Subcutaneous abdominal adipose tissue (tissue), 5 donors: ENCODE measurements around the gene G6PD.

Source experiments
- H3K27ac ChIP-seq: one replicate; pipeline ENCODE4 v1.7.0; 2013; ENCODE audit warnings: low read depth, mild to moderate bottlenecking, inconsistent platforms, low read length, moderate library complexity
- H3K27me3 ChIP-seq, 5 donors: one replicate each; pipeline ENCODE4 v1.7.0; 2013; ENCODE audit warnings: low read length in 5 of 5, inconsistent platforms in 1 of 5; ENCODE audit not compliant: control insufficient read depth in 5 of 5, insufficient read depth in 4 of 5
- H3K36me3 ChIP-seq, 5 donors: one replicate each; pipeline ENCODE4 v1.7.0; 2013; ENCODE audit warnings: low read length in 5 of 5; ENCODE audit not compliant: control insufficient read depth in 5 of 5, insufficient read depth in 5 of 5
- H3K4me1 ChIP-seq, 5 donors: one replicate each; pipeline ENCODE4 v1.7.0; 2013; ENCODE audit warnings: low read length in 5 of 5, mild to moderate bottlenecking in 3 of 5, moderate library complexity in 1 of 5; ENCODE audit not compliant: control insufficient read depth in 5 of 5, insufficient read depth in 5 of 5
- H3K4me3 ChIP-seq, 5 donors: one replicate each; pipeline ENCODE4 v1.7.0; 2013; ENCODE audit warnings: low read length in 5 of 5, low read depth in 1 of 5
- H3K9ac ChIP-seq, 5 donors: one replicate each; pipeline ENCODE4 v1.7.0; 2013; ENCODE audit warnings: low read length in 5 of 5, mild to moderate bottlenecking in 4 of 5, moderate library complexity in 3 of 5
- H3K9me3 ChIP-seq, 5 donors: one replicate each; pipeline ENCODE4 v1.7.0; 2013; ENCODE audit warnings: low read length in 5 of 5; ENCODE audit not compliant: control insufficient read depth in 5 of 5
- donor health status: healthy.
- donor health status: healthy.
- donor health status: healthy.
- donor health status: healthy.
- donor health status: healthy.

Gene G6PD

GRCh38 chrX:154515966-154516655 lies 30.5 kb downstream of the G6PD start, which contains the start of gene FAM3A:
Gene FAM3A (minus strand): TSS chrX:154516232. CDS start chrX:154515772, 460 bp downstream.
- no peaks in the 10 kb centered on the region for H3K9me3 ChIP-seq
- H3K9ac ChIP-seq = peak within 1 kb of the TSS; percentile 26 to 80 (median 76)
- H3K27ac ChIP-seq = peak within 1 kb of the TSS; percentile 86
- peaks cover 0 to 12% (median 2%) of the 10 kb centered on the region in 5 donors for H3K27me3 ChIP-seq
- H3K4me3 ChIP-seq = peak within 1 kb of the TSS; percentile 63 to 82 (median 66)
- no peaks in the 10 kb centered on the region for H3K36me3 ChIP-seq
- peaks cover 0 to 25% (median 21%) of the 10 kb centered on the region in 5 donors for H3K4me1 ChIP-seq

DNA sequence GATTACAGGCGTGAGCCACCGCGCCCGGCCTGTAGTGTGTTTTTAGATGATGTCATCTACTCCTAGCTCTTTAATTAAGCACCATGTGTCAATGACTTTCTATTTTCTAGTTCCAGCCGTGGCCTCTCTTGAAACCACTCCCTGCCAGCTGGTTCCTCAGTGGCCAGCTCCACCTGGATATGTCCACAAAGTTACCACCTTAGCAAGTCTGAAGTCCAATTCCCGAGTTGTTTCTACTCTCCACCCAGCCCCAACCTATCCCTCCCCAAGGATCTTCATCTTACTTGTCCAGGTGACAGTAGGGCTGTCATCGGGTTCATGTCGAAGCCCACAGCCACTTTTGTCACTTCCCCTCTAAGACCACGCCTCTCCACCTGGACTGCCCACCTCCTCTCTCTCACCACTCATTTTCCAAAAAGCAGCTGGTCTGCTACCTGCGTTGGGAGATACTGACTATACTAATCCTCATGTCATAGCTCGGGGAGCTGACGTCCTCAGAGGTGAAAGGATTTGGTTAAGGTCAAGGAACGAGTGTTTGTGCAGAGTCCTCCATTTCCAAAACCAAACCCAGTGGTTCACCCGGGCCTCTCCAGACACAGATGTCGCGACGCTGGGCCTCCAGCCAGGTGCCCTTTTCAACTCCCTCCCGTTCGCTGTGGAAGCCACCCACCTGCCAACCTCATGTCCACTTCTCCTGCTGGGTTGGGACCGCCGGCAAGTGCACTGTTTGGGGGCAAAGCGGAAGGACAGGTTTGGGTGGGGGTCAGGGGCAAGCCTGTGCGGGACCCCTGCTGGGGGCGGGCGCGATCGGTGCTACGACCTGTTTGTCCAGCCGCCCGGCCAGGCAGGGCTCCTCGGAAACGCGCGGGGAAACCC lies 31.3 kb downstream of the G6PD start:
- Histone ChIP-seq H3K27ac (peak overlapping the region; percentile 74), H3K9me3 (no peaks in the 10 kb centered on the region), H3K4me1 (peaks cover 0 to 25% (median 21%) of the 10 kb centered on the region in 5 donors), H3K27me3 (peaks cover 0 to 12% (median 2%) of the 10 kb centered on the region in 5 donors), H3K36me3 (no peaks in the 10 kb centered on the region), H3K9ac (peak overlapping the region in 4 of 5 donors; percentile 69 to 80 (median 78)), H3K4me3 (peak overlapping the region; percentile 63 to 69 (median 66))

GRCh38 chrX:154513716-154514115 lies 32.9 kb downstream of the G6PD start:
- no peak overlapping the region for H3K9ac ChIP-seq
- H3K27ac ChIP-seq = no peak overlapping the region
- no peak overlapping the region for H3K4me3 ChIP-seq
- H3K9me3 ChIP-seq = peaks cover 5 to 13% (median 6%) of the 10 kb centered on the region in 5 donors
- H3K36me3 ChIP-seq = peaks cover 0 to 9% (median 3%) of the 10 kb centered on the region in 5 donors
- H3K27me3 ChIP-seq = peaks cover 0 to 14% (median 2%) of the 10 kb centered on the region in 5 donors
- H3K4me1 ChIP-seq = peaks cover 0 to 25% (median 21%) of the 10 kb centered on the region in 5 donors

- Histone ChIP-seq H3K4me1 (peaks cover 0 to 25% (median 21%) of the 10 kb centered on the region in 5 donors), H3K4me3 (no peak overlapping the region), H3K36me3 (peaks cover 0 to 12% (median 6%) of the 10 kb centered on the region in 5 donors), H3K27ac (no peak overlapping the region), H3K9me3 (peaks cover 5 to 14% (median 8%) of the 10 kb centered on the region in 5 donors), H3K27me3 (peaks cover 0 to 15% (median 4%) of the 10 kb centered on the region in 5 donors), H3K9ac (no peak overlapping the region)
Measured at GRCh38 chrX:154512879-154513553, 33.6 kb downstream of the G6PD start.

DNA sequence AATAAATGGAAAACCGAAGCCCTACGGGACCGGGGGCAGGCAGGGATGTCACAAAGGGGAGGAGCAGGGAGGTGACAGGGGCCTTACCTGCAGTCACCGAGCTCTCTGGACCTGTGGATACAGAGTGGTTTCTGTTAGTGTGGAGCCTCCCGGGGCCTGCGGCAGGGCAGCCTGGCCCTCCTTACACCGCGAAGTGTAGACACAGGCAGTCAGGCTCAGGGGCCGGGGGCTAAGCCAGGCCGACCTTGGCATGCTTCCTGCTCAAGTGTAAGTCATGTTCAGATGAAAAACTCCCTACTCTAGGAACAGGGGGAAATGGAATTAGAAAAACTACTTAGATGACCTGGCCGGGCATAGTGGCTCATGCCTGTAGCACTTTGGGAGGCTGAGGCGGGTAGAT lies 34.9 kb downstream of the G6PD start:
- Histone ChIP-seq H3K4me3 (no peak overlapping the region), H3K36me3 (peaks cover 0 to 21% (median 12%) of the 10 kb centered on the region in 5 donors), H3K27ac (no peak overlapping the region), H3K9ac (no peak overlapping the region), H3K9me3 (peaks cover 5 to 14% (median 8%) of the 10 kb centered on the region in 5 donors), H3K4me1 (peaks cover 0 to 14% (median 9%) of the 10 kb centered on the region in 5 donors), H3K27me3 (peaks cover 0 to 13% (median 7%) of the 10 kb centered on the region in 5 donors)

- H3K4me1 ChIP-seq = peaks cover 0 to 15% (median 8%) of the 10 kb centered on the region in 5 donors
- H3K27me3 ChIP-seq = peaks cover 0 to 13% (median 9%) of the 10 kb centered on the region in 5 donors
- peaks cover 0 to 33% (median 18%) of the 10 kb centered on the region in 5 donors for H3K36me3 ChIP-seq
- no peak overlapping the region for H3K27ac ChIP-seq
- H3K4me3 ChIP-seq = no peak overlapping the region
- no peak overlapping the region for H3K9ac ChIP-seq
- peaks cover 5 to 14% (median 8%) of the 10 kb centered on the region in 5 donors for H3K9me3 ChIP-seq
Measured at GRCh38 chrX:154509455-154509854, 37.2 kb downstream of the G6PD start.

DNA sequence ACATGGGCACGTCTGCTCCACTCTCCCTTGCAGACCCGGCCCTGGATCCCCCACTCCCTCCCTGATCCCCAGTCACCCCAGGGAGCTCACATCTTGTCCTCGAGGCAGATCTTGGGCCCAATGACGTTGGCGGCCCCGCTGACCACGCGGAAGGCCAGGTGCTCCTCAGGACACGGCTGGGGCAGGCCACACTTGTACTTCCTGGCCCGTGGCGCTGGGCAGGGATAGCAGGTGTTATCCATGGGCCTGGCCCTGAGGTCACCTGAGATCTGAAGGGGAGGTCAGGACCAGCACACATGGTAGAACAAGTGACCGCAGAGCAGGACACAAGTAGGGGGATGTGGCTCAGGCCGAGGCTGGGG lies 38.3 kb downstream of the G6PD start:
- Histone ChIP-seq H3K9me3 (peaks cover 5 to 14% (median 8%) of the 10 kb centered on the region in 5 donors), H3K27me3 (peaks cover 0 to 13% (median 9%) of the 10 kb centered on the region in 5 donors), H3K4me1 (peaks cover 0 to 15% (median 8%) of the 10 kb centered on the region in 5 donors), H3K9ac (no peak overlapping the region), H3K27ac (no peak overlapping the region), H3K4me3 (no peak overlapping the region), H3K36me3 (peaks cover 0 to 33% (median 18%) of the 10 kb centered on the region in 5 donors)

DNA sequence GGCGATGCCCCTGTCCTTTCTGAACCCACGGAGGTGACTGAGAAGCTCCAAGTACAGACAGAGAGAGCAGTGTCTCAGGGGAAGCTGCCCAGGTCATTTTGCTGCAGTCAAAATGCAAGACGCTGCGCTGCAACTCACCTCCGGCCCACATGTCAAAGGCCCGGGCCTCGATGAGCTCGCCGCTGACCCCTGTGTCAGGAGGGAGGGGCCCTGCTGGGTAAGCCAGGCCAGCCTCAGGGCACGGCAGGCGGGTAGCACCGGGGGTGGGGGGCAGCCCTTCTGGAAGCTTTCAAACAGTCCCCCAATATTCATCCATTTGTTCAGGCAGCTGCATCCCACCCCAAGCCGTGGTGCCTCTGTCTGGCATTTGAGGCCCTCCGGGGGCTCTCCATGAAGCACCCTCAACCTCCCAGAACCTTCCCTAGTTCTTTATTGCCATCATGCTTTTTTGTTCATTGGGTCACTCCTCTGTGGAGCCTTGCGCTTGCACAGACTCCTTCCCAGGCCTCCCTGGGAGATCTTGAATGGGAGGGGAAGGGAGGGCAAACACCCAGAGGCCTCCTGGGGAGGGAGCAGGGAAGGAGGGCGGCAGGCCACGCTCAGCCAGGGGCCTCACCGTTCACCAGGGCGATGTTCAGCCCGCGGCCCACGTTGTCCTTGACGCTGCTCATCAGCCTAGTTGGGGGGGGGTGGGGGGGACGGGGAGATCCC lies 38.8 kb downstream of the G6PD start:
- Histone ChIP-seq H3K27me3 (peaks cover 0 to 13% (median 9%) of the 10 kb centered on the region in 5 donors), H3K4me1 (peaks cover 0 to 15% (median 8%) of the 10 kb centered on the region in 5 donors), H3K9me3 (peaks cover 5 to 14% (median 8%) of the 10 kb centered on the region in 5 donors), H3K27ac (no peak overlapping the region), H3K9ac (no peak overlapping the region), H3K36me3 (peaks cover 0 to 33% (median 18%) of the 10 kb centered on the region in 5 donors), H3K4me3 (no peak overlapping the region)
